ENCODE data around the gene GRAMD2B.
"Not testable (repeated sequence)": the region's sequence is repeated elsewhere in the genome, so short reads cannot be mapped to it uniquely, and the experiment has no call there.

Gene GRAMD2B

GRCh38 chr5:126433701-126434100, 10.5 kb downstream of the GRAMD2B start:
- Histone ChIP-seq H3K36me3 (ENCODE audit: control insufficient read depth in 1 of 2, insufficient read depth in 2 of 2, low read length in 2 of 2) (peaks cover 3 to 9% of the 10 kb centered on the region in 2 donors), H3K27me3 (ENCODE audit: control insufficient read depth in 1 of 2, insufficient read depth in 2 of 2, low read length in 2 of 2) (no peaks in the 10 kb centered on the region), H3K4me3 (ENCODE audit: low read depth in 1 of 2, low read length in 2 of 2) (no peak overlapping the region), H3K9me3 (ENCODE audit: control insufficient read depth in 1 of 2, low read length in 2 of 2) (no peaks in the 10 kb centered on the region), H3K27ac (ENCODE audit: low read depth, low read length) (no peak overlapping the region), H3K9ac (ENCODE audit: low read depth in 1 of 2, low read length in 2 of 2) (no peak overlapping the region), H3K4me1 (ENCODE audit: control insufficient read depth in 1 of 2, insufficient read depth in 2 of 2, low read length in 2 of 2) (no peaks in the 10 kb centered on the region)

DNA sequence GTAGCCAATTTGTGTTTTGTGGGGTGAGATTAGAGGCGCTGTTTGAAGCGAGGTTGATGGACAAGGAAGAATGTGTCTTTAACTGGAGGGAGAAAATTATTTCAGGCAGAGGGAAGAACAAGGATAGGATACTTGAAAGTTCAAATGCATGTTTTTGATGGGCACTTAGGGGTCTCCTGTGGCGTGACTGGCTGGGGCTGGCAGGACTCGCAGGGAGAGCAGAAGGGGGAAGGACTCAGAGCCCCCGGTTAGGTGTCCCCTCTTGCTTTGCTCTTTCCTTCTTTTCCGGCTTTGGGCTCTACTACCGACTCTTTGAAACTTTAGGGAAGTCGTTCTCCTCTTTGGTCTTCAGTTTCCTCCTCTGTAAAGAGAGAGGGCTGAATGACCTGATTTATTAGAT, 12.1 kb downstream of the GRAMD2B start:
- Histone ChIP-seq H3K27ac (ENCODE audit: low read depth, low read length) (no peak overlapping the region), H3K4me1 (ENCODE audit: control insufficient read depth in 1 of 2, insufficient read depth in 2 of 2, low read length in 2 of 2) (no peaks in the 10 kb centered on the region), H3K36me3 (ENCODE audit: control insufficient read depth in 1 of 2, insufficient read depth in 2 of 2, low read length in 2 of 2) (peaks cover 3% of the 10 kb centered on the region in 2 donors), H3K9ac (ENCODE audit: low read depth in 1 of 2, low read length in 2 of 2) (no peak overlapping the region), H3K9me3 (ENCODE audit: control insufficient read depth in 1 of 2, low read length in 2 of 2) (no peaks in the 10 kb centered on the region), H3K4me3 (ENCODE audit: low read depth in 1 of 2, low read length in 2 of 2) (no peak overlapping the region), H3K27me3 (ENCODE audit: control insufficient read depth in 1 of 2, insufficient read depth in 2 of 2, low read length in 2 of 2) (no peaks in the 10 kb centered on the region)

DNA sequence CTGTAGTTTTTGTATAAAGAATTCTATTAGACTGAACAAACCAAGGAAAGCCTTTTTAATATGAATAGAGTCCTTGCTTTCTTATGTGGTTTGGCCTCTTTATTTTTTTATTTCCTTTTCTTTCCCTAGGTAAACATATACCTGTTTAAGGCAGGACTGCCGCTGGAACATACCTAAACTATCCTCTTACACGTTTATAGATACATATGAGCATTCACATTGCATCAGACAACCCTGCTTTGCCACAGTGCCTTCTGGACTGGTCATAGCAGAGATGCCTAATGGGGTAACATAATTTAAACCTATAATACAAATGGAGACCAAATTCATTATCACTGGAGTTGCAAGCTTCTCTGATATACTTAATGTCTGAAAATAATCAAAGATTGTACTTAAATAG, 12.5 kb downstream of the GRAMD2B start:
- Histone ChIP-seq H3K27me3 (ENCODE audit: control insufficient read depth in 1 of 2, insufficient read depth in 2 of 2, low read length in 2 of 2) (no peaks in the 10 kb centered on the region), H3K27ac (ENCODE audit: low read depth, low read length) (no peak overlapping the region), H3K4me3 (ENCODE audit: low read depth in 1 of 2, low read length in 2 of 2) (no peak overlapping the region), H3K36me3 (ENCODE audit: control insufficient read depth in 1 of 2, insufficient read depth in 2 of 2, low read length in 2 of 2) (peaks cover 2 to 3% of the 10 kb centered on the region in 2 donors), H3K4me1 (ENCODE audit: control insufficient read depth in 1 of 2, insufficient read depth in 2 of 2, low read length in 2 of 2) (no peaks in the 10 kb centered on the region), H3K9me3 (ENCODE audit: control insufficient read depth in 1 of 2, low read length in 2 of 2) (no peaks in the 10 kb centered on the region), H3K9ac (ENCODE audit: low read depth in 1 of 2, low read length in 2 of 2) (no peak overlapping the region)

- no peaks in the 10 kb centered on the region for H3K4me1 ChIP-seq (ENCODE audit: control insufficient read depth in 1 of 2, insufficient read depth in 2 of 2, low read length in 2 of 2)
- H3K36me3 ChIP-seq (ENCODE audit: control insufficient read depth in 1 of 2, insufficient read depth in 2 of 2, low read length in 2 of 2): no peaks in the 10 kb centered on the region
- no peaks in the 10 kb centered on the region for H3K9me3 ChIP-seq (ENCODE audit: control insufficient read depth in 1 of 2, low read length in 2 of 2)
- no peak overlapping the region for H3K9ac ChIP-seq (ENCODE audit: low read depth in 1 of 2, low read length in 2 of 2)
- H3K4me3 ChIP-seq (ENCODE audit: low read depth in 1 of 2, low read length in 2 of 2): no peak overlapping the region
- no peaks in the 10 kb centered on the region for H3K27me3 ChIP-seq (ENCODE audit: control insufficient read depth in 1 of 2, insufficient read depth in 2 of 2, low read length in 2 of 2)
- no peak overlapping the region for H3K27ac ChIP-seq (ENCODE audit: low read depth, low read length)
Observed at GRCh38 chr5:126437721-126438120, 14.5 kb downstream of the GRAMD2B start.

DNA sequence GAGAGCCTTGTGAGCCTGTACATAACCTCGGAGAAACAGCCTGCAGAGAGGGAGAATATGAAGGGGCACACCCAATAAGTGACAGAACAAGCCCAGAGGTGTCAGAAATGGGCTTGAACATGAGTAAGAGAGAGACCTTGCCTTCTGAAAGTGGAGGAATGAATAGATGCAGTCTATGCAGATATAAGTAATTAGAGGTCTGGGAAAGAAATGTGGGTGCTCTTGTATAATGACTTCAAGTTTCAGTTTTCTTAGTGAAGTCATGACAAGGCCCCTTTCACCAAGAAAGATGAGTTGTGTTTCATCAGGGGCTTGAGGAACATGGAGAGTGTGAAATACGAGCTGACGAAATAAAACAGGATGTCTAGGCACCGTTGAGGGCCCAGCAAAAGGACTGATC, 15.1 kb downstream of the GRAMD2B start:
- H3K27me3 ChIP-seq (ENCODE audit: control insufficient read depth in 1 of 2, insufficient read depth in 2 of 2, low read length in 2 of 2): no peaks in the 10 kb centered on the region
- no peaks in the 10 kb centered on the region for H3K4me1 ChIP-seq (ENCODE audit: control insufficient read depth in 1 of 2, insufficient read depth in 2 of 2, low read length in 2 of 2)
- no peak overlapping the region for H3K9ac ChIP-seq (ENCODE audit: low read depth in 1 of 2, low read length in 2 of 2)
- no peak overlapping the region for H3K27ac ChIP-seq (ENCODE audit: low read depth, low read length)
- H3K9me3 ChIP-seq (ENCODE audit: control insufficient read depth in 1 of 2, low read length in 2 of 2): no peaks in the 10 kb centered on the region
- no peak overlapping the region for H3K4me3 ChIP-seq (ENCODE audit: low read depth in 1 of 2, low read length in 2 of 2)
- no peaks in the 10 kb centered on the region for H3K36me3 ChIP-seq (ENCODE audit: control insufficient read depth in 1 of 2, insufficient read depth in 2 of 2, low read length in 2 of 2)

DNA sequence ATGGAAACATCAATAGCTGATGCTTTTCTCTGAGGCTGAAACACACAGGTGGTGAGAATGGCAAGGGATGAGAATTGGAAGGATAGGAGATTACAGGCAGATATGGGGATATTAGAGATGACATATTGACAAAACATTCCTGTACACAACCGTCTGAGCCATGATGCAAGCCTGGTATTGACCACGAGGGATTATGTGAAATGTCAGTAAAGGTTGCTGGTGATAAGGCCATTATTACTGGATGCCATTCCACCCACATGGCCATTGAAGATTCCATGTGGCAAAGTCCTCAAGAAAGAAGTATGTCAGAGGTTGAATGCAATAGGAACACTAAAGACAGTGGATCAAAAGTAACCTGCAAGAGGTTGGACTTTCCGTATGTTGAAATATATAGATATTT, 15.7 kb downstream of the GRAMD2B start:
- Histone ChIP-seq H3K27me3 (ENCODE audit: control insufficient read depth in 1 of 2, insufficient read depth in 2 of 2, low read length in 2 of 2) (no peaks in the 10 kb centered on the region), H3K27ac (ENCODE audit: low read depth, low read length) (no peak overlapping the region), H3K4me3 (ENCODE audit: low read depth in 1 of 2, low read length in 2 of 2) (no peak overlapping the region), H3K9me3 (ENCODE audit: control insufficient read depth in 1 of 2, low read length in 2 of 2) (no peaks in the 10 kb centered on the region), H3K36me3 (ENCODE audit: control insufficient read depth in 1 of 2, insufficient read depth in 2 of 2, low read length in 2 of 2) (no peaks in the 10 kb centered on the region), H3K4me1 (ENCODE audit: control insufficient read depth in 1 of 2, insufficient read depth in 2 of 2, low read length in 2 of 2) (no peaks in the 10 kb centered on the region), H3K9ac (ENCODE audit: low read depth in 1 of 2, low read length in 2 of 2) (no peak overlapping the region)

- not testable (repeated sequence) for H3K27me3 ChIP-seq (ENCODE audit: control insufficient read depth in 1 of 2, insufficient read depth in 2 of 2, low read length in 2 of 2); H3K9me3 ChIP-seq (ENCODE audit: control insufficient read depth in 1 of 2, low read length in 2 of 2); H3K27ac ChIP-seq (ENCODE audit: low read depth, low read length); H3K4me3 ChIP-seq (ENCODE audit: low read depth in 1 of 2, low read length in 2 of 2); H3K9ac ChIP-seq (ENCODE audit: low read depth in 1 of 2, low read length in 2 of 2); H3K36me3 ChIP-seq (ENCODE audit: control insufficient read depth in 1 of 2, insufficient read depth in 2 of 2, low read length in 2 of 2); H3K4me1 ChIP-seq (ENCODE audit: control insufficient read depth in 1 of 2, insufficient read depth in 2 of 2, low read length in 2 of 2)
Observed at GRCh38 chr5:126439724-126440123, 16.5 kb downstream of the GRAMD2B start.

DNA sequence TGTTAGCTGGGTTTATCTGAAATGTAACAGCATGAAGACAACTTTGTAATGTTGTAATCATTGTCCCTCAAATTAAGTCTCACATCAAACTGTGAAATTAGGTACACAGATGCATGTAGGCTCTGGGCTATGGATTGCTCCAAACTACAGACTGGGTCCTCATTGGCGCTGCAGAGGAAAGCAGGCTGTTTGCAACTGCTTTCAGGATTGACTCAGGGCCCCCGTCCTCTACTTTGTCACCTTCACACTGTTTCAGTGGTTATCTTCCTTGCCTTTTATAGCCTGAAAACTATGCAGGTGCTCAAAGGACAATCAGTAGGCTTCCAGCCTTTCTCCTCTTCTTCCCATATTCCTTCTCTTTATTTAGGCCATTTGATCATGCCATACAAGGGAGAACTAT, 18.0 kb downstream of the GRAMD2B start:
- H3K9ac ChIP-seq (ENCODE audit: low read depth in 1 of 2, low read length in 2 of 2): no peak overlapping the region
- no peak overlapping the region for H3K27ac ChIP-seq (ENCODE audit: low read depth, low read length)

GRCh38 chr5:126443374-126443851, 20.2 kb downstream of the GRAMD2B start:
- no peak overlapping the region for H3K27ac ChIP-seq (ENCODE audit: low read depth, low read length)
- H3K36me3 ChIP-seq (ENCODE audit: control insufficient read depth in 1 of 2, insufficient read depth in 2 of 2, low read length in 2 of 2): peaks cover 0 to 2% of the 10 kb centered on the region in 2 donors
- H3K4me3 ChIP-seq (ENCODE audit: low read depth in 1 of 2, low read length in 2 of 2): no peak overlapping the region
- H3K4me1 ChIP-seq (ENCODE audit: control insufficient read depth in 1 of 2, insufficient read depth in 2 of 2, low read length in 2 of 2): peaks cover 12 to 19% of the 10 kb centered on the region in 2 donors
- no peaks in the 10 kb centered on the region for H3K9me3 ChIP-seq (ENCODE audit: control insufficient read depth in 1 of 2, low read length in 2 of 2)
- H3K9ac ChIP-seq (ENCODE audit: low read depth in 1 of 2, low read length in 2 of 2): no peak overlapping the region
- no peaks in the 10 kb centered on the region for H3K27me3 ChIP-seq (ENCODE audit: control insufficient read depth in 1 of 2, insufficient read depth in 2 of 2, low read length in 2 of 2)

More for the DNA sequence above, 18.0 kb downstream of the GRAMD2B start:
- Histone ChIP-seq H3K9me3 (ENCODE audit: control insufficient read depth in 1 of 2, low read length in 2 of 2) (no peaks in the 10 kb centered on the region), H3K27me3 (ENCODE audit: control insufficient read depth in 1 of 2, insufficient read depth in 2 of 2, low read length in 2 of 2) (no peaks in the 10 kb centered on the region), H3K4me3 (ENCODE audit: low read depth in 1 of 2, low read length in 2 of 2) (no peak overlapping the region), H3K36me3 (ENCODE audit: control insufficient read depth in 1 of 2, insufficient read depth in 2 of 2, low read length in 2 of 2) (peaks cover 0 to 2% of the 10 kb centered on the region in 2 donors), H3K4me1 (ENCODE audit: control insufficient read depth in 1 of 2, insufficient read depth in 2 of 2, low read length in 2 of 2) (peaks cover 6 to 7% of the 10 kb centered on the region in 2 donors)

GRCh38 chr5:126444137-126444536, 20.9 kb downstream of the GRAMD2B start:
- Histone ChIP-seq H3K4me3 (ENCODE audit: low read depth in 1 of 2, low read length in 2 of 2) (no peak overlapping the region), H3K36me3 (ENCODE audit: control insufficient read depth in 1 of 2, insufficient read depth in 2 of 2, low read length in 2 of 2) (peaks cover 0 to 2% of the 10 kb centered on the region in 2 donors), H3K4me1 (ENCODE audit: control insufficient read depth in 1 of 2, insufficient read depth in 2 of 2, low read length in 2 of 2) (peaks cover 12 to 24% of the 10 kb centered on the region in 2 donors), H3K9me3 (ENCODE audit: control insufficient read depth in 1 of 2, low read length in 2 of 2) (no peaks in the 10 kb centered on the region), H3K27me3 (ENCODE audit: control insufficient read depth in 1 of 2, insufficient read depth in 2 of 2, low read length in 2 of 2) (no peaks in the 10 kb centered on the region), H3K27ac (ENCODE audit: low read depth, low read length) (no peak overlapping the region), H3K9ac (ENCODE audit: low read depth in 1 of 2, low read length in 2 of 2) (no peak overlapping the region)

All from duodenal mucosa (tissue), 2 donors.